OCI-LY3 (cell line): ENCODE measurements around the gene BOLL.
"Not testable (repeated sequence)": the region's sequence is repeated elsewhere in the genome, so short reads cannot be mapped to it uniquely, and the experiment has no call there.

ENCODE experiments used
- H2AFZ ChIP-seq: fragments of 200-600, 300-600 bp; shearing (Covaris generic); 2 replicates; pipeline ENCODE4 v1.6.0; 2014; ENCODE audit warnings: antibody characterized with exemption, low read depth, low read length
- H3K27ac ChIP-seq: fragments of 200-600, 300-600 bp; sonication (generic); 2 replicates; pipeline ENCODE4 v1.5.1; 2014; ENCODE audit warnings: mild to moderate bottlenecking, low read length, moderate library complexity, mixed read lengths
- H3K27me3 ChIP-seq: fragments of 200-600, 300-600 bp; sonication (generic); 2 replicates; pipeline ENCODE4 v1.6.1; 2014; ENCODE audit warnings: low read depth, low read length, mixed read lengths
- H3K36me3 ChIP-seq: fragments of 200-600, 300-600 bp; sonication (generic); replicated peaks from 2 replicates; pipeline ENCODE3; 2014; ENCODE audit warnings: low read depth, low read length, mixed read lengths
- H3K4me1 ChIP-seq: fragments of 300-600, 200-600 bp; sonication (generic); 2 replicates; pipeline ENCODE4 v1.6.1; 2014; ENCODE audit warnings: low read length, mixed read lengths
- H3K4me2 ChIP-seq: fragments of 200-600, 300-600 bp; sonication (generic); 2 replicates; pipeline ENCODE4 v1.6.1; 2014; ENCODE audit warnings: low read length, mixed read lengths
- H3K4me3 ChIP-seq: fragments of 300-600, 200-600 bp; sonication (generic); 2 replicates; pipeline ENCODE4 v1.5.1; 2014; ENCODE audit warnings: antibody characterized with exemption, mild to moderate bottlenecking, low read length, moderate library complexity
- H3K79me2 ChIP-seq: fragments of 300-600, 200-600 bp; shearing (Covaris generic); 2 replicates; pipeline ENCODE4 v1.6.1; 2014; ENCODE audit warnings: mild to moderate bottlenecking, low read length, mixed read lengths
- H3K9ac ChIP-seq: fragments of 300-600, 200-600 bp; shearing (Covaris generic); 2 replicates; pipeline ENCODE4 v1.6.0; 2014; ENCODE audit warnings: mild to moderate bottlenecking, low read length, moderate library complexity
- H3K9me3 ChIP-seq: fragments of 200-600, 300-600 bp; shearing (Covaris generic); 2 replicates; pipeline ENCODE4 v1.6.1; 2014; ENCODE audit warnings: low read length, mixed read lengths; ENCODE audit not compliant: insufficient read depth
- H4K20me1 ChIP-seq: fragments of 200-600, 300-600 bp; sonication (generic); 2 replicates; pipeline ENCODE4 v1.6.1; 2016; ENCODE audit warnings: low read length, mixed read lengths; ENCODE audit not compliant: insufficient read depth
- CTCF ChIP-seq: fragments of 200-600, 300-600 bp; sonication (generic); IDR thresholded peaks from 2 replicates; pipeline ENCODE4 v1.5.1; 2014; ENCODE audit warnings: antibody characterized with exemption, low read length, low read depth
- EZH2phosphoT487 ChIP-seq: fragments of 200-600 bp; shearing (Covaris generic); IDR thresholded peaks from 2 replicates; pipeline ENCODE4 v1.6.1; 2018; ENCODE audit warnings: antibody characterized with exemption, mixed run types, low read depth

BOLL gene

GRCh38 chr2:197740200-197740599, 44.9 kb downstream of the BOLL start:
- no peak overlapping the region for H3K9ac ChIP-seq
- no peak overlapping the region for H3K4me3 ChIP-seq
- TF ChIP-seq EZH2phosphoT487 (no peak), CTCF (no peak)
- no peaks in the 10 kb centered on the region for H3K36me3 ChIP-seq
- no peaks in the 10 kb centered on the region for H3K9me3 ChIP-seq
- H4K20me1 ChIP-seq, result no peaks in the 10 kb centered on the region
- no peak overlapping the region for H2AFZ ChIP-seq
- H3K27me3 ChIP-seq, result no peaks in the 10 kb centered on the region
- no peak overlapping the region for H3K4me2 ChIP-seq
- no peaks in the 10 kb centered on the region for H3K79me2 ChIP-seq
- no peak overlapping the region for H3K27ac ChIP-seq
- no peaks in the 10 kb centered on the region for H3K4me1 ChIP-seq

- H3K36me3 ChIP-seq, H3K27ac ChIP-seq, H4K20me1 ChIP-seq, H3K27me3 ChIP-seq, H2AFZ ChIP-seq, H3K4me1 ChIP-seq, H3K9me3 ChIP-seq, H3K4me3 ChIP-seq, H3K4me2 ChIP-seq, H3K9ac ChIP-seq, H3K79me2 ChIP-seq: not testable (repeated sequence)
Observed at GRCh38 chr2:197728555-197729544, 56.3 kb downstream of the BOLL start.

- Histone ChIP-seq H3K4me2 (no peak overlapping the region), H3K36me3 (no peaks in the 10 kb centered on the region), H3K9me3 (no peaks in the 10 kb centered on the region), H3K4me3 (no peak overlapping the region), H3K9ac (no peak overlapping the region), H3K27ac (no peak overlapping the region), H3K79me2 (no peaks in the 10 kb centered on the region), H3K27me3 (no peaks in the 10 kb centered on the region), H2AFZ (no peak overlapping the region), H3K4me1 (no peaks in the 10 kb centered on the region), H4K20me1 (no peaks in the 10 kb centered on the region)
- no peak for TF ChIP-seq EZH2phosphoT487
- TF ChIP-seq CTCF, result no peak
Observed at GRCh38 chr2:197727011-197727410, 58.1 kb downstream of the BOLL start.

GRCh38 chr2:197717863-197718262, 67.3 kb downstream of the BOLL start:
- Histone ChIP-seq H3K36me3 (no peaks in the 10 kb centered on the region), H4K20me1 (no peaks in the 10 kb centered on the region), H3K79me2 (peaks cover 14% of the 10 kb centered on the region), H3K27ac (no peak overlapping the region), H3K4me1 (peaks cover 5% of the 10 kb centered on the region; the same call in 1 of the 2 replicates), H3K4me2 (no peak overlapping the region), H3K9me3 (no peaks in the 10 kb centered on the region), H2AFZ (no peak overlapping the region), H3K27me3 (no peaks in the 10 kb centered on the region), H3K9ac (no peak overlapping the region), H3K4me3 (no peak overlapping the region)
- no peak for TF ChIP-seq CTCF
- TF ChIP-seq EZH2phosphoT487, result no peak
